Superior temporal gyrus (tissue), 1 donor: ENCODE results near the gene PHACTR1.
"Not testable (repeated sequence)": the region's sequence is repeated elsewhere in the genome, so short reads cannot be mapped to it uniquely, and the experiment has no call there.

Experiments
- DNase-seq: peaks from one replicate; pipeline ENCODE4 v3.0.0-alpha.2; 2016; ENCODE audit errors: extremely low spot score

PHACTR1 gene

GRCh38 chr6:12716298-12716916 is at the start of gene PHACTR1:
Gene PHACTR1, plus strand, starts transcription at chr6:12716767.
- peak; percentile 55 for DNase-seq

GRCh38 chr6:12666886-12667285 is 49.7 kb upstream of the PHACTR1 start:
- DNase-seq = no peak

GRCh38 chr6:12675931-12676330 is 40.6 kb upstream of the PHACTR1 start:
- DNase-seq = no peak

GRCh38 chr6:12679341-12679740 is 37.2 kb upstream of the PHACTR1 start:
- no peak for DNase-seq

GRCh38 chr6:12693122-12693521 is 23.4 kb upstream of the PHACTR1 start:
- DNase-seq = no peak

GRCh38 chr6:12698298-12698697 is 18.3 kb upstream of the PHACTR1 start:
- no peak for DNase-seq

GRCh38 chr6:12704946-12705345 is 11.6 kb upstream of the PHACTR1 start:
- no peak for DNase-seq

- DNase-seq = peak; percentile 69
Measured at GRCh38 chr6:12709116-12709515, 7.5 kb upstream of the PHACTR1 start.

GRCh38 chr6:12709556-12710232 is 6.9 kb upstream of the PHACTR1 start:
- DNase-seq = no peak

GRCh38 chr6:12710921-12711320 is 5.6 kb upstream of the PHACTR1 start:
- no peak for DNase-seq

GRCh38 chr6:12714022-12714421 is 2.5 kb upstream of the PHACTR1 start:
- DNase-seq = no peak

GRCh38 chr6:12715437-12715836 is 1.1 kb upstream of the PHACTR1 start:
- DNase-seq = no peak

- no peak for DNase-seq
Measured at GRCh38 chr6:12717356-12717755, 789 bp downstream of the PHACTR1 start.

- DNase-seq = peak; percentile 38
Measured at GRCh38 chr6:12718015-12718414, 1.4 kb downstream of the PHACTR1 start.

GRCh38 chr6:12719017-12719416 is 2.5 kb downstream of the PHACTR1 start:
- DNase-seq = peak; percentile 48

- peak; percentile 65 for DNase-seq
Measured at GRCh38 chr6:12720310-12720709, 3.7 kb downstream of the PHACTR1 start.

- no peak for DNase-seq
Measured at GRCh38 chr6:12725263-12725662, 8.7 kb downstream of the PHACTR1 start.

GRCh38 chr6:12729467-12729866 is 12.9 kb downstream of the PHACTR1 start:
- DNase-seq = no peak

- not testable (repeated sequence) for DNase-seq
Measured at GRCh38 chr6:12730809-12731208, 14.2 kb downstream of the PHACTR1 start.

- peak; percentile 39 for DNase-seq
Measured at GRCh38 chr6:12733876-12734275, 17.3 kb downstream of the PHACTR1 start.

GRCh38 chr6:12735786-12736185 is 19.2 kb downstream of the PHACTR1 start:
- no peak for DNase-seq

- DNase-seq = no peak
Measured at GRCh38 chr6:12748411-12748810, 31.8 kb downstream of the PHACTR1 start.

GRCh38 chr6:12748815-12749521 is 32.4 kb downstream of the PHACTR1 start:
- no peak for DNase-seq
